HAP-1 (cell line): Measurements from ENCODE around the gene DEGS2.
"Not testable (repeated sequence)": the region's sequence is repeated elsewhere in the genome, so short reads cannot be mapped to it uniquely, and the experiment has no call there.

Experiments
- DNase-seq, 2 experiments: peaks; one replicate each; pipeline ENCODE4 v3.0.0-alpha.2; 2016 to 2020; ENCODE audit warnings: low spot score in 2 of 2
- H3K27me3 ChIP-seq: fragments of 250-450 bp; sonication (Bioruptor Pico); 2 replicates; pipeline ENCODE4 v1.5.1; 2020; ENCODE audit warnings: low read depth, mild to moderate bottlenecking, moderate library complexity
- H3K36me3 ChIP-seq: fragments of 250-450 bp; sonication (Bioruptor Pico); replicated peaks from 2 replicates; pipeline ENCODE4 v1.5.1; 2020; ENCODE audit warnings: mild to moderate bottlenecking
- H3K4me1 ChIP-seq: fragments of 250-450 bp; sonication (Bioruptor Pico); 2 replicates; pipeline ENCODE4 v1.5.1; 2020; ENCODE audit warnings: mild to moderate bottlenecking
- H3K4me3 ChIP-seq: fragments of 250-450 bp; sonication (Bioruptor Pico); 2 replicates; pipeline ENCODE4 v1.5.1; 2020; ENCODE audit warnings: mild to moderate bottlenecking, moderate library complexity
- H3K9me3 ChIP-seq: fragments of 250-450 bp; sonication (Bioruptor Pico); 2 replicates; pipeline ENCODE4 v1.5.1; 2020; ENCODE audit warnings: mild to moderate bottlenecking, moderate library complexity
- in situ Hi-C: fragments of 300-500 bp; cut with MboI; formaldehyde crosslinking; loops from 3 replicates; pipeline ENCODE4 v1.14.3; 2020; ENCODE audit warnings: low sequenced_read_pairs, inconsistent platforms, mixed read lengths

The DEGS2 gene

GRCh38 chr14:100192250-100192671 is 32.8 kb upstream of the DEGS2 start:
- Histone ChIP-seq H3K9me3 (no peaks in the 10 kb centered on the region), H3K36me3 (no peaks in the 10 kb centered on the region), H3K4me1 (peaks cover 12% of the 10 kb centered on the region), H3K4me3 (peak overlapping the region; percentile 36), H3K27me3 (no peaks in the 10 kb centered on the region)
- DNase-seq, result peak in 1 of 2 experiments; percentile 35
- in situ Hi-C loops, result no loop called here

GRCh38 chr14:100191584-100192249 is 32.3 kb upstream of the DEGS2 start:
- no peak overlapping the region for H3K4me3 ChIP-seq
- in situ Hi-C loops, result no loop called here
- DNase-seq, result no peak
- no peaks in the 10 kb centered on the region for H3K27me3 ChIP-seq
- H3K36me3 ChIP-seq, result no peaks in the 10 kb centered on the region
- H3K4me1 ChIP-seq, result peaks cover 12% of the 10 kb centered on the region
- no peaks in the 10 kb centered on the region for H3K9me3 ChIP-seq

GRCh38 chr14:100190126-100190525 is 30.7 kb upstream of the DEGS2 start:
- no peak for DNase-seq
- Histone ChIP-seq H3K9me3 (no peaks in the 10 kb centered on the region), H3K4me1 (peaks cover 12% of the 10 kb centered on the region), H3K36me3 (no peaks in the 10 kb centered on the region), H3K4me3 (no peak overlapping the region), H3K27me3 (no peaks in the 10 kb centered on the region)
- in situ Hi-C loops, result no loop called here

GRCh38 chr14:100188392-100189030 is 29.1 kb upstream of the DEGS2 start:
- H3K36me3 ChIP-seq, result no peaks in the 10 kb centered on the region
- H3K27me3 ChIP-seq, result no peaks in the 10 kb centered on the region
- H3K9me3 ChIP-seq, result no peaks in the 10 kb centered on the region
- in situ Hi-C loops, result no loop called here
- H3K4me1 ChIP-seq, result peaks cover 11% of the 10 kb centered on the region
- no peak overlapping the region for H3K4me3 ChIP-seq
- no peak for DNase-seq

GRCh38 chr14:100187247-100187833 is 27.9 kb upstream of the DEGS2 start:
- Histone ChIP-seq H3K27me3 (no peaks in the 10 kb centered on the region), H3K36me3 (no peaks in the 10 kb centered on the region), H3K9me3 (no peaks in the 10 kb centered on the region), H3K4me3 (no peak overlapping the region), H3K4me1 (peaks cover 3% of the 10 kb centered on the region)
- DNase-seq, result no peak
- in situ Hi-C loops, result no loop called here

- H3K9me3 ChIP-seq, H3K27me3 ChIP-seq, H3K4me3 ChIP-seq, H3K4me1 ChIP-seq, DNase-seq, H3K36me3 ChIP-seq, in situ Hi-C loops: not testable (repeated sequence)
Measured at GRCh38 chr14:100181876-100182551, 22.6 kb upstream of the DEGS2 start.

- DNase-seq, H3K36me3 ChIP-seq, in situ Hi-C loops, H3K9me3 ChIP-seq, H3K4me3 ChIP-seq, H3K4me1 ChIP-seq, H3K27me3 ChIP-seq: not testable (repeated sequence)
Measured at GRCh38 chr14:100180671-100181070, 21.2 kb upstream of the DEGS2 start.

- Histone ChIP-seq H3K4me1 (no peaks in the 10 kb centered on the region), H3K4me3 (no peak overlapping the region), H3K9me3 (no peaks in the 10 kb centered on the region), H3K36me3 (no peaks in the 10 kb centered on the region), H3K27me3 (no peaks in the 10 kb centered on the region)
- no peak for DNase-seq
- in situ Hi-C loops, result no loop called here
Measured at GRCh38 chr14:100178691-100179090, 19.2 kb upstream of the DEGS2 start.

GRCh38 chr14:100176811-100177327 is 17.4 kb upstream of the DEGS2 start:
- no peaks in the 10 kb centered on the region for H3K4me1 ChIP-seq
- no peak for DNase-seq
- in situ Hi-C loops, result no loop called here
- no peaks in the 10 kb centered on the region for H3K27me3 ChIP-seq
- H3K9me3 ChIP-seq, result no peaks in the 10 kb centered on the region
- no peak overlapping the region for H3K4me3 ChIP-seq
- H3K36me3 ChIP-seq, result no peaks in the 10 kb centered on the region

GRCh38 chr14:100173353-100173752 is 13.9 kb upstream of the DEGS2 start:
- DNase-seq, result no peak
- H3K27me3 ChIP-seq, result no peaks in the 10 kb centered on the region

GRCh38 chr14:100172811-100173210 is 13.4 kb upstream of the DEGS2 start:
- no peak overlapping the region for H3K4me3 ChIP-seq
- no peak for DNase-seq
- H3K27me3 ChIP-seq, result no peaks in the 10 kb centered on the region
- in situ Hi-C loops, result no loop called here
- H3K9me3 ChIP-seq, result no peaks in the 10 kb centered on the region; the same call in 1 of the 2 replicates
- no peaks in the 10 kb centered on the region for H3K36me3 ChIP-seq
- no peaks in the 10 kb centered on the region for H3K4me1 ChIP-seq

More at GRCh38 chr14:100173353-100173752, 13.9 kb upstream of the DEGS2 start:
- in situ Hi-C loops, result no loop called here
- Histone ChIP-seq H3K9me3 (no peaks in the 10 kb centered on the region; the same call in 1 of the 2 replicates), H3K4me3 (no peak overlapping the region), H3K36me3 (no peaks in the 10 kb centered on the region), H3K4me1 (no peaks in the 10 kb centered on the region)

GRCh38 chr14:100170880-100171279 is 11.4 kb upstream of the DEGS2 start:
- Histone ChIP-seq H3K4me1 (peaks cover 5% of the 10 kb centered on the region), H3K27me3 (no peaks in the 10 kb centered on the region), H3K36me3 (no peaks in the 10 kb centered on the region), H3K9me3 (no peaks in the 10 kb centered on the region; the same call in 1 of the 2 replicates), H3K4me3 (no peak overlapping the region)
- no peak for DNase-seq
- in situ Hi-C loops, result no loop called here

GRCh38 chr14:100168506-100168905 is 9.1 kb upstream of the DEGS2 start:
- H3K4me1 ChIP-seq, result peaks cover 5% of the 10 kb centered on the region
- no peaks in the 10 kb centered on the region for H3K27me3 ChIP-seq
- H3K36me3 ChIP-seq, result no peaks in the 10 kb centered on the region
- no peaks in the 10 kb centered on the region; the same call in 1 of the 2 replicates for H3K9me3 ChIP-seq
- no peak for DNase-seq
- in situ Hi-C loops, result no loop called here
- no peak overlapping the region for H3K4me3 ChIP-seq
